Neural cell (in vitro differentiated cells): ENCODE measurements around the gene JPH4.

Experiments used
- EZH2 ChIP-seq: fragments of 200-600, 300-800 bp; shearing (Covaris generic), sonication (generic); IDR thresholded peaks from 2 replicates; pipeline ENCODE4 v1.6.1; 2014; ENCODE audit warnings: antibody characterized with exemption, low read length, borderline replicate concordance, mild to moderate bottlenecking; ENCODE audit not compliant: insufficient read depth, poor library complexity, severe bottlenecking
- POLR2AphosphoS5 ChIP-seq: IDR thresholded peaks from 2 replicates; pipeline ENCODE4 v1.6.1; 2012
- RAD21 ChIP-seq: fragments of 450-650 bp; conservative IDR thresholded peaks from 2 replicates; pipeline ENCODE4 v1.6.1; 2014; ENCODE audit warnings: antibody characterized with exemption, mild to moderate bottlenecking, moderate library complexity
- TAF1 ChIP-seq: IDR thresholded peaks from 2 replicates; pipeline ENCODE4 v1.6.1; 2012; ENCODE audit warnings: low read depth
- TF ChIP-seq, protein P1 (sequence below): fragments of 450-650 bp; IDR thresholded peaks from 2 replicates; pipeline ENCODE4 v1.5.1; 2014; ENCODE audit warnings: antibody characterized with exemption, mild to moderate bottlenecking, moderate library complexity; ENCODE audit not compliant: poor library complexity, severe bottlenecking

DNA sequence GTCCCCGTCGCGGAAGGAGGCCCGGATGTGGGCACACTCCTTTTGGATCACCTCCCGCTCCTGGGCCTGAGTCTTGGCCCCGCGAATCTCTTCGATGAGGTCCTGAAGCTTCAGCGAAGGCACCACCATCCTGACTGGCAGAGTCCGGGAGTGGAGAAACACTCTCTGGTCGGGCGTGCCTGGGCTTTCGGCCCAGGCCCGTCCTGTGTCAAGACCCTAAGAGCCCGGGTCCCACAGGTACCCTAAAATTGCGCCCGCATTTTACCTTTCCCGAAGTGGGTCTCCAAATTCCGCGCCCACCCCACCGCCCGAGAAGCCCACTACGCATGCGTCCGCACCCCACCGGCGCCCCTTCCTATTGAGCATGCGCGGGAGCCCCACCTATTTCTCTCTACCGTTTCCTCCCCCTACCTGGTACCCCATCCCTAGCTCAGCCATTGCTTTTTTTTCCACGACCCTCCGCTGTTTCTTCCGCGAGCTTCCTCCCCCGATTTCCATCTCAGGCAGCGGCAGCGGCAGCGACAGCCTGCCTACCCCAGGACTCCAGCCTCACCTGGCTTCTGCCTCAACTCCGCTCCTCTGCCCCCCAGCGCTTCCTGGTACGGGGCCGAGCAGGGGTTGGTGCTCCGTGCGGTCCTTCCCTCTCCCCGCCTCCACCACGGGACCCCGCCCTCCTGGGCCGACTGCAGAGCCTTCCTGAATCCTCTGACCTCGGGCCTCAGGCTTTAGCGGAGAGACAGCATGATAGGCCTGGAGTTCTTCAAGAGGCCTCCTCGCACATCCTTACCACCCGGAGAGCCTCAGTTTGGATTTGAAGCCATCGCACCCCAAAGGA, 11.2 kb downstream of the JPH4 start, which contains the start of gene AP1G2:
- TF ChIP-seq, protein P1, sequence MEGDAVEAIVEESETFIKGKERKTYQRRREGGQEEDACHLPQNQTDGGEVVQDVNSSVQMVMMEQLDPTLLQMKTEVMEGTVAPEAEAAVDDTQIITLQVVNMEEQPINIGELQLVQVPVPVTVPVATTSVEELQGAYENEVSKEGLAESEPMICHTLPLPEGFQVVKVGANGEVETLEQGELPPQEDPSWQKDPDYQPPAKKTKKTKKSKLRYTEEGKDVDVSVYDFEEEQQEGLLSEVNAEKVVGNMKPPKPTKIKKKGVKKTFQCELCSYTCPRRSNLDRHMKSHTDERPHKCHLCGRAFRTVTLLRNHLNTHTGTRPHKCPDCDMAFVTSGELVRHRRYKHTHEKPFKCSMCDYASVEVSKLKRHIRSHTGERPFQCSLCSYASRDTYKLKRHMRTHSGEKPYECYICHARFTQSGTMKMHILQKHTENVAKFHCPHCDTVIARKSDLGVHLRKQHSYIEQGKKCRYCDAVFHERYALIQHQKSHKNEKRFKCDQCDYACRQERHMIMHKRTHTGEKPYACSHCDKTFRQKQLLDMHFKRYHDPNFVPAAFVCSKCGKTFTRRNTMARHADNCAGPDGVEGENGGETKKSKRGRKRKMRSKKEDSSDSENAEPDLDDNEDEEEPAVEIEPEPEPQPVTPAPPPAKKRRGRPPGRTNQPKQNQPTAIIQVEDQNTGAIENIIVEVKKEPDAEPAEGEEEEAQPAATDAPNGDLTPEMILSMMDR: peak; percentile 12
- TF ChIP-seq RAD21: peak; percentile 15
- TF ChIP-seq EZH2: no peak
- peak; percentile 8 for TF ChIP-seq POLR2AphosphoS5
- TF ChIP-seq TAF1: no peak
